CD14-positive monocyte (primary cell): ENCODE measurements around the gene XIRP2. TPM values are rescaled to one million over a fixed set of nuclear protein-coding genes. Genes with fewer than 3 reads are reported as not detected.

ENCODE experiments used
- DNase-seq, 3 donors: peaks; one replicate each; pipeline ENCODE4 v3.0.0-alpha.2; 2011 to 2022
- H2AFZ ChIP-seq: 2 replicates; pipeline ENCODE4 v1.6.0; 2012; ENCODE audit warnings: mild to moderate bottlenecking, low read depth, low read length, inconsistent platforms; ENCODE audit not compliant: insufficient read depth, poor library complexity, severe bottlenecking
- H3K27ac ChIP-seq, 2 donors: 1 replicate in 1 of 2; 2 replicates in 1 of 2; pipeline ENCODE4 v1.5.1; 2012 to 2013; ENCODE audit warnings: low read length in 2 of 2, control low read depth in 1 of 2, inconsistent platforms in 1 of 2, low read depth in 1 of 2, mild to moderate bottlenecking in 1 of 2
- H3K27me3 ChIP-seq, 2 donors: one replicate each; pipeline versions ENCODE4 v1.6.0 to v1.6.1; 2011 to 2013; ENCODE audit warnings: low read length in 2 of 2; ENCODE audit not compliant: control insufficient read depth in 2 of 2, insufficient read depth in 2 of 2
- H3K36me3 ChIP-seq, 2 donors: replicated peaks in 1 of 2; 1 replicate in 1 of 2; 2 replicates in 1 of 2; pipeline versions ENCODE4 v1.5.1 to v1.6.1; 2012 to 2013; ENCODE audit warnings: low read length in 2 of 2, control low read depth in 1 of 2, inconsistent platforms in 1 of 2, mild to moderate bottlenecking in 1 of 2; ENCODE audit not compliant: insufficient read depth in 2 of 2, control insufficient read depth in 1 of 2
- H3K4me1 ChIP-seq, 2 donors: 1 replicate in 1 of 2; 2 replicates in 1 of 2; pipeline versions ENCODE4 v1.5.1 to v1.6.1; 2012 to 2013; ENCODE audit warnings: low read length in 2 of 2, control low read depth in 1 of 2, inconsistent platforms in 1 of 2, mild to moderate bottlenecking in 1 of 2, moderate library complexity in 1 of 2; ENCODE audit not compliant: insufficient read depth in 2 of 2, control insufficient read depth in 1 of 2
- H3K4me2 ChIP-seq: replicated peaks from 2 replicates; pipeline ENCODE3; 2012; ENCODE audit warnings: low read length, moderate library complexity, mild to moderate bottlenecking; ENCODE audit not compliant: poor library complexity, severe bottlenecking; ENCODE audit errors: extremely low read depth
- H3K4me3 ChIP-seq, 3 experiments: fragments of 200-600 bp in 1 of 3; sonication (generic) in 1 of 3; replicated peaks in 1 of 3; 1 replicate in 2 of 3; 2 replicates in 1 of 3; pipeline ENCODE4 v1.5.1; 2011 to 2013; ENCODE audit warnings: low read length in 3 of 3, mild to moderate bottlenecking in 3 of 3, control low read depth in 2 of 3, low read depth in 2 of 3, inconsistent platforms in 1 of 3, moderate library complexity in 1 of 3
- H3K79me2 ChIP-seq: 2 replicates; pipeline ENCODE4 v1.6.0; 2012; ENCODE audit warnings: mild to moderate bottlenecking, control low read depth, inconsistent platforms, low read length, moderate library complexity; ENCODE audit not compliant: insufficient read depth
- H3K9ac ChIP-seq: 2 replicates; pipeline ENCODE4 v1.6.0; 2017; ENCODE audit warnings: low read length, mild to moderate bottlenecking; ENCODE audit not compliant: insufficient read depth, poor library complexity, severe bottlenecking
- H3K9me3 ChIP-seq, 2 donors: replicated peaks in 1 of 2; 1 replicate in 1 of 2; 2 replicates in 1 of 2; pipeline versions ENCODE4 v1.5.1 to v1.6.1; 2012 to 2013; ENCODE audit warnings: low read length in 2 of 2, control low read depth in 1 of 2; ENCODE audit not compliant: control insufficient read depth in 1 of 2, insufficient read depth in 1 of 2
- H4K20me1 ChIP-seq: 2 replicates; pipeline ENCODE4 v1.6.0; 2012; ENCODE audit warnings: mild to moderate bottlenecking, low read length, control low read depth, moderate library complexity; ENCODE audit not compliant: insufficient read depth
- H3K27ac Mint-ChIP-seq, 7 donors: one replicate each; pipeline ENCODE4 v1.8.0; 2020; ENCODE audit warnings: mild to moderate bottlenecking in 7 of 7, mixed read lengths in 7 of 7, moderate library complexity in 6 of 7, inconsistent platforms in 2 of 7
- H3K27me3 Mint-ChIP-seq, 3 donors: one replicate each; pipeline ENCODE4 v1.8.0; 2021 to 2022; ENCODE audit warnings: low read depth in 3 of 3, mild to moderate bottlenecking in 3 of 3, mixed read lengths in 3 of 3, moderate library complexity in 3 of 3, inconsistent platforms in 1 of 3
- H3K36me3 Mint-ChIP-seq, 2 donors: one replicate each; pipeline ENCODE4 v1.8.0; 2020; ENCODE audit warnings: mixed read lengths in 2 of 2, inconsistent platforms in 1 of 2, mild to moderate bottlenecking in 1 of 2
- H3K4me1 Mint-ChIP-seq: one replicate; pipeline ENCODE4 v1.8.0; 2020; ENCODE audit warnings: mild to moderate bottlenecking, mixed read lengths
- H3K4me3 Mint-ChIP-seq, 2 donors: one replicate each; pipeline ENCODE4 v1.8.0; 2020; ENCODE audit warnings: mild to moderate bottlenecking in 2 of 2, mixed read lengths in 2 of 2, moderate library complexity in 1 of 2
- H3K9me3 Mint-ChIP-seq, 7 donors: one replicate each; pipeline ENCODE4 v1.8.0; 2020 to 2022; ENCODE audit warnings: mixed read lengths in 7 of 7, mild to moderate bottlenecking in 6 of 7, moderate library complexity in 6 of 7, inconsistent platforms in 2 of 7
- intact Hi-C, 2 donors: fragments of 100-400 bp; cut with micrococcal nuclease; formaldehyde crosslinking; loops; one replicate each; pipeline versions ENCODE4 v1.15.0 to v1.15.1; 2023
- polyA plus RNA-seq, 3 donors: library from polyadenylated mRNA; depleted of rRNA in 1 of 3; unstranded in 2 of 3; stranded (reverse) in 1 of 3; fragments of 300-500 nt in 2 of 3; fragments of >200 nt in 1 of 3; fragmentation: Illumina TruSeq in 2 of 3; gene quantifications; 1 replicate in 2 of 3; 2 replicates in 1 of 3; pipeline ENCODE4 v1.2.3, GENCODE V29; 2012 to 2021
- TF ChIP-seq, protein P1 (sequence below): fragments of 200-600 bp; IDR thresholded peaks from one replicate; pipeline ENCODE4 v1.8.0; 2022; ENCODE audit warnings: antibody characterized with exemption, mild to moderate bottlenecking

The XIRP2 gene
- polyA plus RNA-seq, 3 donors: not detected

DNA sequence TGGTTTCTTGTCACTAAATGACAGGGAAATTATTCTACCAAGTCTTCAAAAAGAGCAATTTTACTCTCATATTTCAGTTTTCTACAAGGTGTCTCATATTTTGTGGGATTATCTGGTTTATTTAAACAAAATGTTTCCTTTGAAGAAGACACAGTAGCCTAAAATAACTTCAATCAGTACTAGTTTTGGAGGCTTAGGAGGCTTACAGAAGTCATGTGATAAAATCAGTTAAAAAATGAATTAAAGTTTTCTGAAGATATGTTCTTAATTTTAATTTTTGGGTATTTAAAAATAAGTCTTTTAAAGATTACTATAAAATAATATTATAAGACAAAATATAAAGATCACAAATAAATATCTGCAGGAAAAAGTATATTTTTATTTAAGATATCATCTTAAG, 95.9 kb downstream of the XIRP2 start:
- Mint-ChIP-seq H3K9me3 (peaks cover 3 to 15% (median 6%) of the 10 kb centered on the region in 7 donors), H3K4me1 (no peaks in the 10 kb centered on the region), H3K36me3 (no peaks in the 10 kb centered on the region), H3K4me3 (no peak overlapping the region), H3K27me3 (no peaks in the 10 kb centered on the region), H3K27ac (no peak overlapping the region)
- H3K4me3 ChIP-seq: no peak overlapping the region
- H3K79me2 ChIP-seq: no peaks in the 10 kb centered on the region
- H3K27ac ChIP-seq: no peak overlapping the region
- H3K4me2 ChIP-seq: no peak overlapping the region
- no peaks in the 10 kb centered on the region for H3K27me3 ChIP-seq
- no peak for DNase-seq
- no peaks in the 10 kb centered on the region for H4K20me1 ChIP-seq
- TF ChIP-seq, protein P1, sequence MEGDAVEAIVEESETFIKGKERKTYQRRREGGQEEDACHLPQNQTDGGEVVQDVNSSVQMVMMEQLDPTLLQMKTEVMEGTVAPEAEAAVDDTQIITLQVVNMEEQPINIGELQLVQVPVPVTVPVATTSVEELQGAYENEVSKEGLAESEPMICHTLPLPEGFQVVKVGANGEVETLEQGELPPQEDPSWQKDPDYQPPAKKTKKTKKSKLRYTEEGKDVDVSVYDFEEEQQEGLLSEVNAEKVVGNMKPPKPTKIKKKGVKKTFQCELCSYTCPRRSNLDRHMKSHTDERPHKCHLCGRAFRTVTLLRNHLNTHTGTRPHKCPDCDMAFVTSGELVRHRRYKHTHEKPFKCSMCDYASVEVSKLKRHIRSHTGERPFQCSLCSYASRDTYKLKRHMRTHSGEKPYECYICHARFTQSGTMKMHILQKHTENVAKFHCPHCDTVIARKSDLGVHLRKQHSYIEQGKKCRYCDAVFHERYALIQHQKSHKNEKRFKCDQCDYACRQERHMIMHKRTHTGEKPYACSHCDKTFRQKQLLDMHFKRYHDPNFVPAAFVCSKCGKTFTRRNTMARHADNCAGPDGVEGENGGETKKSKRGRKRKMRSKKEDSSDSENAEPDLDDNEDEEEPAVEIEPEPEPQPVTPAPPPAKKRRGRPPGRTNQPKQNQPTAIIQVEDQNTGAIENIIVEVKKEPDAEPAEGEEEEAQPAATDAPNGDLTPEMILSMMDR: no peak
- H3K36me3 ChIP-seq: no peaks in the 10 kb centered on the region
- intact Hi-C loops: no loop called here
- no peak overlapping the region for H2AFZ ChIP-seq
- H3K4me1 ChIP-seq: no peaks in the 10 kb centered on the region
- no peak overlapping the region for H3K9ac ChIP-seq
- peaks cover 4 to 9% of the 10 kb centered on the region in 2 donors for H3K9me3 ChIP-seq

DNA sequence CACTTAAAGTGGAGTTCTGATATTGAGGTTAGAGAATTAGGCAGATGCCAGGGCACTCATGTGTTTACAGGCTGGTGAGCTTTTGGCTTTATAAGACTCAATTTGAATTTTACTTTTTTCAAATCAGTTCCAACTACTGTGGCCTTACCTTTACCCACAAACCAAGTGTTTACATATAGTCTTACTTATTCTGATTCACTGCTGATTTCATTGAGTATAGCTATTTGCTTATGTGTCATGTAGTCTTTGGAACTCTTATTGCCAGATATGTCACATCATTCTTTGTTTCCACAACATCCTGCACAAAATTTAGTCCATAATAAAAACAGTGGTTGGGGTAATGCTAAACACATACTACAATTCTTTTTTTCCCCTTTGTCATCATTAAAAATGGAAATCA, 96.5 kb downstream of the XIRP2 start:
- Mint-ChIP-seq H3K27me3 (no peaks in the 10 kb centered on the region), H3K27ac (no peak overlapping the region), H3K4me1 (no peaks in the 10 kb centered on the region), H3K9me3 (peaks cover 3 to 15% (median 6%) of the 10 kb centered on the region in 7 donors), H3K4me3 (no peak overlapping the region), H3K36me3 (no peaks in the 10 kb centered on the region)
- H3K79me2 ChIP-seq: no peaks in the 10 kb centered on the region
- no peak overlapping the region for H3K27ac ChIP-seq
- H4K20me1 ChIP-seq: no peaks in the 10 kb centered on the region
- H3K4me1 ChIP-seq: no peaks in the 10 kb centered on the region
- DNase-seq: no peak
- H3K9me3 ChIP-seq: peaks cover 4 to 9% of the 10 kb centered on the region in 2 donors
- no peak overlapping the region for H2AFZ ChIP-seq
- no peak overlapping the region for H3K4me3 ChIP-seq
- H3K9ac ChIP-seq: no peak overlapping the region
- TF ChIP-seq, protein P1: no peak
- H3K27me3 ChIP-seq: no peaks in the 10 kb centered on the region
- no peak overlapping the region for H3K4me2 ChIP-seq
- intact Hi-C loops: no loop called here
- H3K36me3 ChIP-seq: no peaks in the 10 kb centered on the region
